ENCODE measurements around the gene TMPRSS11D.

- TF ChIP-seq EP300 (IDR thresholded peaks at IDR 0.05; ENCODE audit: low read depth) (no peak), POLR2AphosphoS5 (IDR thresholded peaks at IDR 0.05) (no peak), POLR2A (IDR thresholded peaks at IDR 0.05) (no peak)
- TF ChIP-seq, protein P1, sequence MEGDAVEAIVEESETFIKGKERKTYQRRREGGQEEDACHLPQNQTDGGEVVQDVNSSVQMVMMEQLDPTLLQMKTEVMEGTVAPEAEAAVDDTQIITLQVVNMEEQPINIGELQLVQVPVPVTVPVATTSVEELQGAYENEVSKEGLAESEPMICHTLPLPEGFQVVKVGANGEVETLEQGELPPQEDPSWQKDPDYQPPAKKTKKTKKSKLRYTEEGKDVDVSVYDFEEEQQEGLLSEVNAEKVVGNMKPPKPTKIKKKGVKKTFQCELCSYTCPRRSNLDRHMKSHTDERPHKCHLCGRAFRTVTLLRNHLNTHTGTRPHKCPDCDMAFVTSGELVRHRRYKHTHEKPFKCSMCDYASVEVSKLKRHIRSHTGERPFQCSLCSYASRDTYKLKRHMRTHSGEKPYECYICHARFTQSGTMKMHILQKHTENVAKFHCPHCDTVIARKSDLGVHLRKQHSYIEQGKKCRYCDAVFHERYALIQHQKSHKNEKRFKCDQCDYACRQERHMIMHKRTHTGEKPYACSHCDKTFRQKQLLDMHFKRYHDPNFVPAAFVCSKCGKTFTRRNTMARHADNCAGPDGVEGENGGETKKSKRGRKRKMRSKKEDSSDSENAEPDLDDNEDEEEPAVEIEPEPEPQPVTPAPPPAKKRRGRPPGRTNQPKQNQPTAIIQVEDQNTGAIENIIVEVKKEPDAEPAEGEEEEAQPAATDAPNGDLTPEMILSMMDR (IDR thresholded peaks at IDR 0.05): no peak
These were observed 22.3 kb downstream of the TMPRSS11D start for GRCh38 chr4:67861513-67861912.

Measured in transverse colon (tissue), 4 donors.